A549 (cell line): ENCODE measurements around the gene ALOX15. TPM values are rescaled to one million over a fixed set of nuclear protein-coding genes. Genes with fewer than 3 reads are reported as not detected.

Experiments
- ATAC-seq, 2 experiments: fragments of 200-7000 bp in 1 of 2; fragments of >200 bp in 1 of 2; cut with Nextera tagmentation in 1 of 2; cut with Tn5 transposase in 1 of 2; 3 replicates each; pipeline versions ENCODE4 v1.8.0 to v1.9.1; 2018 to 2020; ENCODE audit warnings: mild to moderate bottlenecking in 1 of 2, moderate library complexity in 1 of 2
- CTCF ChIA-PET: fragments of 300-600 bp; sonication (Branson Sonifier 250); formaldehyde crosslinking; extraction: SDS; loops from one replicate; lab custom pipeline; 2021; ENCODE audit warnings: antibody characterized with exemption, inconsistent platforms; lab: Yijun Ruan, JAX
- POLR2A ChIA-PET: fragments of 350-600 bp; formaldehyde crosslinking; extraction: SDS; loops from one replicate; lab custom pipeline; 2021; ENCODE audit warnings: antibody characterized with exemption, inconsistent platforms; lab: Yijun Ruan, JAX
- DNase-seq, 2 experiments: peaks; one replicate each; pipeline versions ENCODE4 v3.0.0 to v3.0.0-alpha.2; 2011 to 2016; ENCODE audit warnings: low read depth in 1 of 2, low spot score in 1 of 2
- FAIRE-seq: peaks from 2 replicates; lab custom pipeline; 2011; peaks lifted over from hg19 to GRCh38; lab: Jason Lieb, UNC
- H3K27ac ChIP-seq, 2 experiments: fragments of >200 bp; sonication (Bioruptor Twin); formaldehyde crosslinking; 3 replicates each; pipeline ENCODE4 v1.5.1; 2016 to 2017
- H3K4me1 ChIP-seq: fragments of >200 bp; sonication (Bioruptor Twin); formaldehyde crosslinking; 3 replicates; pipeline ENCODE4 v1.6.1; 2016
- H3K4me2 ChIP-seq: fragments of >200 bp; sonication (Bioruptor Twin); formaldehyde crosslinking; 3 replicates; pipeline ENCODE4 v1.6.1; 2016
- H3K4me3 ChIP-seq: fragments of >200 bp; sonication (Bioruptor Twin); formaldehyde crosslinking; 3 replicates; pipeline ENCODE4 v1.5.1; 2016
- H3K9me3 ChIP-seq: fragments of >200 bp; sonication (Bioruptor Twin); formaldehyde crosslinking; 3 replicates; pipeline ENCODE4 v1.6.1; 2016
- BCL3 ChIP-seq: fragments of >200 bp; sonication (Bioruptor Twin); formaldehyde crosslinking; IDR thresholded peaks from 3 replicates; pipeline ENCODE4 v1.6.1; 2016
- CBX2 ChIP-seq: fragments of 200-600 bp; sonication (generic); IDR thresholded peaks from 2 replicates; pipeline ENCODE4 v1.6.1; 2016; ENCODE audit warnings: low read depth, mild to moderate bottlenecking, borderline replicate concordance
- CBX8 ChIP-seq: fragments of 200-600 bp; sonication (generic); IDR thresholded peaks from 2 replicates; pipeline ENCODE4 v1.6.1; 2016
- CEBPB ChIP-seq, 2 experiments: fragments of >200 bp in 1 of 2; sonication (Bioruptor Twin) in 1 of 2; formaldehyde crosslinking in 1 of 2; IDR thresholded peaks; 2 replicates each; pipeline ENCODE4 v1.6.1; 2012 to 2016
- CHD4 ChIP-seq: fragments of 200-600 bp; sonication (generic); IDR thresholded peaks from 2 replicates; pipeline ENCODE4 v1.6.1; 2016; ENCODE audit warnings: antibody characterized with exemption, mild to moderate bottlenecking, borderline replicate concordance
- E2F6 ChIP-seq: IDR thresholded peaks from 2 replicates; pipeline ENCODE4 v1.6.1; 2012; ENCODE audit warnings: low read depth, borderline replicate concordance
- EHMT2 ChIP-seq: fragments of 200-600 bp; sonication (generic); IDR thresholded peaks from 2 replicates; pipeline ENCODE4 v1.6.1; 2016; ENCODE audit warnings: antibody characterized with exemption, low read depth, mild to moderate bottlenecking, moderate library complexity
- EP300 ChIP-seq, 2 experiments: fragments of >200 bp; sonication (Bioruptor Twin); formaldehyde crosslinking; IDR thresholded peaks; 2 replicates in 1 of 2; 3 replicates in 1 of 2; pipeline ENCODE4 v1.6.1; 2016 to 2017
- ESRRA ChIP-seq: fragments of 150-350 bp; IDR thresholded peaks from 2 replicates; pipeline ENCODE4 v1.6.1; 2014; ENCODE audit warnings: mild to moderate bottlenecking, low read length, borderline replicate concordance
- FOXS1 ChIP-seq: fragments of 250-450 bp; sonication (Bioruptor Pico); IDR thresholded peaks from 2 replicates; pipeline ENCODE4 v1.5.0; 2020; ENCODE audit warnings: mild to moderate bottlenecking, moderate library complexity
- GATA3 ChIP-seq: IDR thresholded peaks from 2 replicates; pipeline ENCODE4 v1.6.1; 2012; ENCODE audit warnings: borderline replicate concordance
- HDAC2 ChIP-seq: fragments of 200-600 bp; sonication (generic); IDR thresholded peaks from 2 replicates; pipeline ENCODE4 v1.6.1; 2016
- HEYL ChIP-seq: fragments of 250-450 bp; sonication (Bioruptor Pico); IDR thresholded peaks from 2 replicates; pipeline ENCODE4 v1.8.0; 2021; ENCODE audit warnings: mild to moderate bottlenecking, moderate library complexity
- HOXB5 ChIP-seq: fragments of 250-450 bp; sonication (Bioruptor Pico); IDR thresholded peaks from 2 replicates; pipeline ENCODE4 v1.5.0; 2020; ENCODE audit warnings: mild to moderate bottlenecking, moderate library complexity
- KDM5A ChIP-seq: fragments of 200-600 bp; sonication (generic); IDR thresholded peaks from 2 replicates; pipeline ENCODE4 v1.6.1; 2016; ENCODE audit warnings: antibody characterized with exemption, mild to moderate bottlenecking
- MAFK ChIP-seq: fragments of 450-650 bp; IDR thresholded peaks from 2 replicates; pipeline ENCODE4 v1.6.1; 2014; ENCODE audit not compliant: partially characterized antibody
- PHF8 ChIP-seq: fragments of 200-600 bp; sonication (generic); IDR thresholded peaks from 2 replicates; pipeline ENCODE4 v1.6.1; 2016; ENCODE audit warnings: low read depth, mild to moderate bottlenecking, antibody characterized with exemption, moderate library complexity, borderline replicate concordance
- POLR2A ChIP-seq: IDR thresholded peaks from 2 replicates; pipeline ENCODE4 v1.6.1; 2012; ENCODE audit warnings: mild to moderate bottlenecking, low read length
- POLR2AphosphoS2 ChIP-seq: conservative IDR thresholded peaks from 2 replicates; pipeline ENCODE4 v1.6.1; 2012; ENCODE audit warnings: low read length, improper control_type of control experiment, inconsistent platforms
- REST ChIP-seq: fragments of 200-600 bp; sonication (generic); IDR thresholded peaks from 2 replicates; pipeline ENCODE4 v1.6.1; 2016; ENCODE audit warnings: antibody characterized with exemption, mild to moderate bottlenecking, moderate library complexity
- RFX5 ChIP-seq: fragments of 450-650 bp; IDR thresholded peaks from 2 replicates; pipeline ENCODE4 v1.7.1; 2014; ENCODE audit warnings: antibody characterized with exemption, mild to moderate bottlenecking, moderate library complexity
- SMC3 ChIP-seq: fragments of >200 bp; sonication (Bioruptor Twin); formaldehyde crosslinking; IDR thresholded peaks from 3 replicates; pipeline ENCODE4 v1.6.1; 2018; ENCODE audit warnings: inconsistent platforms
- SREBF2 ChIP-seq: fragments of 450-650 bp; IDR thresholded peaks from 2 replicates; pipeline ENCODE4 v1.6.1; 2014; ENCODE audit warnings: mild to moderate bottlenecking, moderate library complexity
- ZC3H11A ChIP-seq: fragments of 450-650 bp; IDR thresholded peaks from 2 replicates; pipeline ENCODE4 v1.6.1; 2014; ENCODE audit warnings: antibody characterized with exemption, mild to moderate bottlenecking
- ZFP36 ChIP-seq: fragments of 450-650 bp; IDR thresholded peaks from 2 replicates; pipeline ENCODE4 v1.6.1; 2014; ENCODE audit warnings: borderline replicate concordance; ENCODE audit not compliant: partially characterized antibody
- ZNF302 ChIP-seq: fragments of 250-450 bp; sonication (Bioruptor Pico); IDR thresholded peaks from 2 replicates; pipeline ENCODE4 v1.9.0; 2021; ENCODE audit warnings: inconsistent platforms, mild to moderate bottlenecking, moderate library complexity
- ZSCAN20 ChIP-seq: fragments of 250-450 bp; sonication (Bioruptor Pico); IDR thresholded peaks from 2 replicates; pipeline ENCODE4 v1.8.0; 2022; ENCODE audit warnings: mild to moderate bottlenecking, moderate library complexity
- WGBS: methylation state at CpG from one replicate; pipeline ENCODE4 v1.1.6; 2017; ENCODE audit errors: missing lambda C conversion rate; 5-methylcytosine and 5-hydroxymethylcytosine counted together
- polyA plus RNA-seq, 4 experiments: library from polyadenylated mRNA; depleted of rRNA in 3 of 4; stranded (reverse); fragments of >200 nt; fragmentation: RNase III in 1 of 4; extraction: RNeasy Plus Mini Kit Qiagen cat#74134 plus additional on column Dnase treatment in 1 of 4; gene quantifications; 2 replicates in 3 of 4; 3 replicates in 1 of 4; pipeline ENCODE4 v1.2.3, GENCODE V29; 2011 to 2017
- TF ChIP-seq, protein P1 (sequence below): fragments of 250-450 bp; sonication (Bioruptor Pico); IDR thresholded peaks from 2 replicates; pipeline ENCODE4 v1.5.0; 2021; ENCODE audit warnings: mild to moderate bottlenecking, moderate library complexity, borderline replicate concordance
- TF ChIP-seq, protein P2 (sequence below): fragments of 450-650 bp; IDR thresholded peaks from 2 replicates; pipeline ENCODE4 v1.6.1; 2014; ENCODE audit warnings: antibody characterized with exemption

ALOX15 gene
- polyA plus RNA-seq, 2 of the 4 experiments (the other 2 are of a cell fraction) = 0.08 to 0.12 TPM

GRCh38 chr17:4635823-4636375 is 5.6 kb downstream of the ALOX15 start:
- no peak overlapping the region for H3K27ac ChIP-seq
- no peak for DNase-seq
- TF ChIP-seq ZFP36 (no peak), CHD4 (no peak), ESRRA (no peak), SREBF2 (no peak), CBX8 (no peak), POLR2A (no peak), ZNF302 (CRISPR knock-in tag) (no peak), HDAC2 (no peak), E2F6 (no peak), REST (no peak), POLR2AphosphoS2 (no peak), ZSCAN20 (CRISPR knock-in tag) (no peak), MAFK (no peak), RFX5 (no peak), HOXB5 (CRISPR knock-in tag) (no peak), BCL3 (no peak), PHF8 (no peak), GATA3 (no peak)
- TF ChIP-seq, protein P1, sequence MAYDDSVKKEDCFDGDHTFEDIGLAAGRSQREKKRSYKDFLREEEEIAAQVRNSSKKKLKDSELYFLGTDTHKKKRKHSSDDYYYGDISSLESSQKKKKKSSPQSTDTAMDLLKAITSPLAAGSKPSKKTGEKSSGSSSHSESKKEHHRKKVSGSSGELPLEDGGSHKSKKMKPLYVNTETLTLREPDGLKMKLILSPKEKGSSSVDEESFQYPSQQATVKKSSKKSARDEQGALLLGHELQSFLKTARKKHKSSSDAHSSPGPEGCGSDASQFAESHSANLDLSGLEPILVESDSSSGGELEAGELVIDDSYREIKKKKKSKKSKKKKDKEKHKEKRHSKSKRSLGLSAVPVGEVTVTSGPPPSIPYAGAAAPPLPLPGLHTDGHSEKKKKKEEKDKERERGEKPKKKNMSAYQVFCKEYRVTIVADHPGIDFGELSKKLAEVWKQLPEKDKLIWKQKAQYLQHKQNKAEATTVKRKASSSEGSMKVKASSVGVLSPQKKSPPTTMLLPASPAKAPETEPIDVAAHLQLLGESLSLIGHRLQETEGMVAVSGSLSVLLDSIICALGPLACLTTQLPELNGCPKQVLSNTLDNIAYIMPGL (CRISPR knock-in tag) = no peak
- no peak for FAIRE-seq
- H3K4me3 ChIP-seq = no peak overlapping the region
- 40% methylated on average over 10 of the region's 10 CpGs for WGBS
- ChIA-PET CTCF (interaction anchor here (1.0 to 2.1 kb wide), 6 partner anchors 10 to 247 kb away, joined by 3 to 16 read pairs (median 8); no protein-coding TSS in a partner anchor), POLR2A (no interaction called here)
- H3K4me1 ChIP-seq = 0 out of 3 replicates have a peak, but pooled peaks cover 3% of the 10 kb centered on the region
- H3K4me2 ChIP-seq = no peak overlapping the region
- no peak for ATAC-seq
- H3K9me3 ChIP-seq = no peaks in the 10 kb centered on the region

- ATAC-seq (no peak), FAIRE-seq (no peak), DNase-seq (no peak)
- no peak overlapping the region for H3K4me2 ChIP-seq
- 68% methylated on average over 4 of the region's 4 CpGs for WGBS
- H3K4me3 ChIP-seq = no peak overlapping the region
- ChIA-PET POLR2A (no interaction called here), CTCF (interaction anchor here (1.7 to 6.6 kb wide), 3 partner anchors 9 to 155 kb away, joined by 4 to 78 read pairs (median 13); no protein-coding TSS in a partner anchor)
- no peak overlapping the region for H3K27ac ChIP-seq
- no peaks in the 10 kb centered on the region for H3K9me3 ChIP-seq
- H3K4me1 ChIP-seq = 0 out of 3 replicates have a peak, but pooled peaks cover 3% of the 10 kb centered on the region
- TF ChIP-seq, protein P2, sequence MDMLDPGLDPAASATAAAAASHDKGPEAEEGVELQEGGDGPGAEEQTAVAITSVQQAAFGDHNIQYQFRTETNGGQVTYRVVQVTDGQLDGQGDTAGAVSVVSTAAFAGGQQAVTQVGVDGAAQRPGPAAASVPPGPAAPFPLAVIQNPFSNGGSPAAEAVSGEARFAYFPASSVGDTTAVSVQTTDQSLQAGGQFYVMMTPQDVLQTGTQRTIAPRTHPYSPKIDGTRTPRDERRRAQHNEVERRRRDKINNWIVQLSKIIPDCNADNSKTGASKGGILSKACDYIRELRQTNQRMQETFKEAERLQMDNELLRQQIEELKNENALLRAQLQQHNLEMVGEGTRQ = no peak
- TF ChIP-seq CBX2 = no peak
- TF ChIP-seq EHMT2 = no peak
- TF ChIP-seq EP300 (IDR thresholded peaks at IDR 0.05) = no peak
- no peak for TF ChIP-seq SMC3
- no peak for TF ChIP-seq GATA3
- TF ChIP-seq FOXS1 (CRISPR knock-in tag) = no peak
- TF ChIP-seq KDM5A = no peak
- TF ChIP-seq ZC3H11A = no peak
- TF ChIP-seq, protein P1 (CRISPR knock-in tag) = no peak
- no peak for TF ChIP-seq HDAC2
- no peak for TF ChIP-seq CEBPB (IDR thresholded peaks at IDR 0.05)
- no peak for TF ChIP-seq CHD4
- no peak for TF ChIP-seq HEYL (CRISPR knock-in tag)
These were observed 6.5 kb downstream of the ALOX15 start for GRCh38 chr17:4634976-4635375.
